GM12878 (cell line): ENCODE results near the gene GAMT. TPM values are rescaled to one million over a fixed set of nuclear protein-coding genes. Genes with fewer than 3 reads are reported as not detected.

Source experiments
- BCL11A ChIP-seq: IDR thresholded peaks from 2 replicates; pipeline ENCODE4 v1.6.1; 2011; ENCODE audit warnings: low read depth, low read length
- BHLHE40 ChIP-seq, 2 experiments: fragments of 450-650 bp in 1 of 2; IDR thresholded peaks; 2 replicates each; pipeline ENCODE4 v1.6.1; 2011 to 2017; ENCODE audit warnings: low read depth in 2 of 2, borderline replicate concordance in 1 of 2, improper control_type of control experiment in 1 of 2, low read length in 1 of 2, mild to moderate bottlenecking in 1 of 2
- CHD2 ChIP-seq: IDR thresholded peaks from 2 replicates; pipeline ENCODE4 v1.6.1; 2011; ENCODE audit warnings: low read depth, low read length, improper control_type of control experiment, borderline replicate concordance
- CREM ChIP-seq: IDR thresholded peaks from 2 replicates; pipeline ENCODE4 v1.6.1; 2014; ENCODE audit warnings: antibody characterized with exemption, low read depth
- CUX1 ChIP-seq: IDR thresholded peaks from 2 replicates; pipeline ENCODE4 v1.6.1; 2012; ENCODE audit warnings: improper control_type of control experiment, low read depth, low read length; ENCODE audit not compliant: insufficient replicate concordance
- FOXK2 ChIP-seq: fragments of 450-650 bp; IDR thresholded peaks from 2 replicates; pipeline ENCODE4 v1.6.1; 2017; ENCODE audit warnings: mild to moderate bottlenecking, moderate library complexity
- FOXM1 ChIP-seq: IDR thresholded peaks from 2 replicates; pipeline ENCODE4 v1.6.1; 2012; ENCODE audit warnings: low read depth, mild to moderate bottlenecking, inconsistent platforms, low read length, moderate library complexity
- JUNB ChIP-seq: IDR thresholded peaks from 2 replicates; pipeline ENCODE4 v1.6.1; 2016; ENCODE audit warnings: antibody characterized with exemption, mild to moderate bottlenecking
- MAX ChIP-seq: IDR thresholded peaks from 2 replicates; pipeline ENCODE4 v1.6.1; 2012; ENCODE audit warnings: low read depth, low read length, improper control_type of control experiment
- NBN ChIP-seq: fragments of 450-650 bp; IDR thresholded peaks from 2 replicates; pipeline ENCODE4 v1.6.1; 2016
- NFIC ChIP-seq: IDR thresholded peaks from 2 replicates; pipeline ENCODE4 v1.6.1; 2012; ENCODE audit warnings: low read depth, mild to moderate bottlenecking, inconsistent platforms, low read length, moderate library complexity
- NFXL1 ChIP-seq: fragments of 450-650 bp; IDR thresholded peaks from 2 replicates; pipeline ENCODE4 v1.6.1; 2017; ENCODE audit warnings: antibody characterized with exemption, mild to moderate bottlenecking, borderline replicate concordance
- NFYA ChIP-seq: IDR thresholded peaks from 2 replicates; pipeline ENCODE4 v1.6.1; 2011; ENCODE audit warnings: low read depth, mild to moderate bottlenecking, low read length, improper control_type of control experiment, borderline replicate concordance
- NR2C2 ChIP-seq: IDR thresholded peaks from 2 replicates; pipeline ENCODE4 v1.6.1; 2011; ENCODE audit warnings: borderline replicate concordance, low read depth; ENCODE audit not compliant: control insufficient read depth, insufficient read length
- PML ChIP-seq: IDR thresholded peaks from 2 replicates; pipeline ENCODE4 v1.6.1; 2012; ENCODE audit warnings: low read length, inconsistent platforms
- RBBP5 ChIP-seq: fragments of 200-600 bp; sonication (generic); conservative IDR thresholded peaks from 2 replicates; pipeline ENCODE4 v1.6.1; 2016
- RFX5 ChIP-seq: IDR thresholded peaks from 2 replicates; pipeline ENCODE4 v1.6.1; 2011; ENCODE audit warnings: low read depth, low read length, improper control_type of control experiment
- SMAD5 ChIP-seq: IDR thresholded peaks from 2 replicates; pipeline ENCODE4 v1.6.1; 2016; ENCODE audit warnings: antibody characterized with exemption, low read depth
- SMC3 ChIP-seq: IDR thresholded peaks from 2 replicates; pipeline ENCODE4 v1.6.1; 2011; ENCODE audit warnings: low read length, improper control_type of control experiment, borderline replicate concordance
- STAT1 ChIP-seq: fragments of 450-650 bp; conservative IDR thresholded peaks from 2 replicates; pipeline ENCODE4 v1.6.1; 2014; ENCODE audit warnings: antibody characterized with exemption, mild to moderate bottlenecking
- ZZZ3 ChIP-seq: IDR thresholded peaks from 2 replicates; pipeline ENCODE4 v1.6.1; 2011; ENCODE audit warnings: low read depth; ENCODE audit not compliant: control insufficient read depth, insufficient read length
- polyA plus RNA-seq, 11 experiments: library from polyadenylated mRNA; depleted of rRNA in 4 of 11; unstranded in 6 of 11; stranded (reverse) in 5 of 11; fragments of >200 nt; fragmentation: Nextera tagmentation in 4 of 11; fragmentation: Illumina TruSeq in 1 of 11; extraction: Ambion mirVana in 4 of 11; extraction: Trizol in 1 of 11; gene quantifications; 1 replicate in 1 of 11; 2 replicates in 10 of 11; pipeline versions ENCODE4 v1.2.1 to v1.2.3, GENCODE V29; 2011 to 2016; ENCODE audit warnings: inconsistent platforms in 2 of 11, missing spikeins in 2 of 11, low read depth in 1 of 11
- total RNA-seq, 4 experiments: library from RNA; depleted of rRNA in 3 of 4; stranded (reverse); fragments of >200 nt in 3 of 4; fragmentation: Illumina TruSeq in 1 of 4; extraction: Trizol in 1 of 4; gene quantifications; 2 replicates each; pipeline versions ENCODE4 v1.2.1 to v1.2.3, GENCODE V29; 2013 to 2021
- TF ChIP-seq, protein P1 (sequence below): IDR thresholded peaks from 2 replicates; pipeline ENCODE4 v1.6.1; 2011; ENCODE audit warnings: low read depth, low read length, improper control_type of control experiment, borderline replicate concordance
- TF ChIP-seq, protein P2 (sequence below): fragments of 450-650 bp; IDR thresholded peaks from 2 replicates; pipeline ENCODE4 v1.6.1; 2017; ENCODE audit warnings: mild to moderate bottlenecking

GAMT gene
- total and polyA plus RNA-seq, 10 of the 15 experiments (the other 5 are each of a cell fraction or from before 2014, with no cell fraction given), result 1.6 to 131 (median 38.8) TPM

DNA sequence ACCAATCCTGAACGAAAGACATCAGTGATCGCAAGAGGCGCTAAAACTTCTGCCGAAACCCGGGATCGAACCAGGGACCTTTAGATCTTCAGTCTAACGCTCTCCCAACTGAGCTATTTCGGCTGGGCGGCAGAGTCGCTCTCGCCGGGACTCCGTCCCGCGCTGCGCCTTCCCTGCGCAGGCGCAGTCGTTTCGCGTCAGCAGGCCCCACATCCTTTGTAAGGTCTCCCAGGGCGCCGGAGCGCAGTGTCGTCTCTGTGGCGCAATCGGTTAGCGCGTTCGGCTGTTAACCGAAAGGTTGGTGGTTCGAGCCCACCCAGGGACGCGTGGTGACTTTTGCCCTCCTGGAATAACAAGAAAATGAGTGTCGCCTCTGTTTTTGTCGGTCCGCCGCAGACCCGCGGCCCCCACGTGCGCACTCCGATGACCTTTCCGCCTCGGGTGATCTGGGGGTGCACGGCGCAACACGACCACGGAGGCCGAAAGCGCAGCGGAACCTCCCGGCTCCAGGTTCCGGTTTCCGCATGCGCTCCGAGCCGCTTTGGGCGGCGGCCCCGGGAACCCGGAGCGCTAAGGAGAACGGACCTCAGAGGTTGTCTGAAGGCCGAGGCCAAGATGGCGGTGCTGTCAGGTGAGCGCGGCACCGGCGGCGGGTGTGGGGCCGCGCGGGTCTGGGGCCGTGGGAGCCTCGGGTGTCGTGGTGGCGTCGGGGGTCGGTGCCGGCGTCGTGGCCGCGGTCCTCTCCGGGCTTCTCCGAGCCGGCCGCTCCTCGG is 17.8 kb downstream of the GAMT start, which contains the start of gene NDUFS7 (continued):
- TF ChIP-seq CUX1, result no peak
- TF ChIP-seq BCL11A, result no peak
- peak; percentile 94 for TF ChIP-seq PML
- TF ChIP-seq NBN, result peak; percentile 99
- TF ChIP-seq, protein P1, sequence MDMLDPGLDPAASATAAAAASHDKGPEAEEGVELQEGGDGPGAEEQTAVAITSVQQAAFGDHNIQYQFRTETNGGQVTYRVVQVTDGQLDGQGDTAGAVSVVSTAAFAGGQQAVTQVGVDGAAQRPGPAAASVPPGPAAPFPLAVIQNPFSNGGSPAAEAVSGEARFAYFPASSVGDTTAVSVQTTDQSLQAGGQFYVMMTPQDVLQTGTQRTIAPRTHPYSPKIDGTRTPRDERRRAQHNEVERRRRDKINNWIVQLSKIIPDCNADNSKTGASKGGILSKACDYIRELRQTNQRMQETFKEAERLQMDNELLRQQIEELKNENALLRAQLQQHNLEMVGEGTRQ, result no peak
- TF ChIP-seq SMAD5, result 0 out of 2 replicates have a peak, but pooled peaks have one; percentile 30
- TF ChIP-seq, protein P2, sequence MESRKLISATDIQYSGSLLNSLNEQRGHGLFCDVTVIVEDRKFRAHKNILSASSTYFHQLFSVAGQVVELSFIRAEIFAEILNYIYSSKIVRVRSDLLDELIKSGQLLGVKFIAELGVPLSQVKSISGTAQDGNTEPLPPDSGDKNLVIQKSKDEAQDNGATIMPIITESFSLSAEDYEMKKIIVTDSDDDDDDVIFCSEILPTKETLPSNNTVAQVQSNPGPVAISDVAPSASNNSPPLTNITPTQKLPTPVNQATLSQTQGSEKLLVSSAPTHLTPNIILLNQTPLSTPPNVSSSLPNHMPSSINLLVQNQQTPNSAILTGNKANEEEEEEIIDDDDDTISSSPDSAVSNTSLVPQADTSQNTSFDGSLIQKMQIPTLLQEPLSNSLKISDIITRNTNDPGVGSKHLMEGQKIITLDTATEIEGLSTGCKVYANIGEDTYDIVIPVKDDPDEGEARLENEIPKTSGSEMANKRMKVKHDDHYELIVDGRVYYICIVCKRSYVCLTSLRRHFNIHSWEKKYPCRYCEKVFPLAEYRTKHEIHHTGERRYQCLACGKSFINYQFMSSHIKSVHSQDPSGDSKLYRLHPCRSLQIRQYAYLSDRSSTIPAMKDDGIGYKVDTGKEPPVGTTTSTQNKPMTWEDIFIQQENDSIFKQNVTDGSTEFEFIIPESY, result peak; percentile 67; the same call in 1 of the 2 replicates
- peak; percentile 71; the same call in 1 of the 2 replicates for TF ChIP-seq CHD2
- peak; percentile 32 for TF ChIP-seq SMC3
- TF ChIP-seq FOXK2, result peak; percentile 84
- TF ChIP-seq MAX, result peak; percentile 89
- 0 out of 2 replicates have a peak, but pooled peaks have one; percentile 39 for TF ChIP-seq RFX5
- peak; percentile 84 for TF ChIP-seq CREM
- no peak for TF ChIP-seq JUNB
- TF ChIP-seq FOXM1, result 0 out of 2 replicates have a peak, but pooled peaks have one; percentile 62
- TF ChIP-seq NFYA, result no peak
- peak; percentile 99 for TF ChIP-seq STAT1
- peak; percentile 89 for TF ChIP-seq ZZZ3
- no peak for TF ChIP-seq NR2C2
- TF ChIP-seq BHLHE40 (IDR thresholded peaks at IDR 0.05; ENCODE audit: borderline replicate concordance in 1 of 2, low read depth in 2 of 2, low read length in 1 of 2), result peak; percentile 81 to 92
- no peak for TF ChIP-seq NFXL1
- TF ChIP-seq NFIC, result peak; percentile 79
- TF ChIP-seq RBBP5, result peak; percentile 87; the same call in 1 of the 2 replicates
